ENCODE results near the gene FBXO34.
"Not testable (repeated sequence)": the region's sequence is repeated elsewhere in the genome, so short reads cannot be mapped to it uniquely, and the experiment has no call there.

The FBXO34 gene

GRCh38 chr14:55348766-55349453 lies 77.7 kb downstream of the FBXO34 start:
- no peak for DNase-seq

GRCh38 chr14:55349565-55349964 lies 78.3 kb downstream of the FBXO34 start:
- DNase-seq = no peak

- no peak for DNase-seq
Observed at GRCh38 chr14:55350461-55350860, 79.2 kb downstream of the FBXO34 start.

GRCh38 chr14:55351111-55351510 lies 79.9 kb downstream of the FBXO34 start:
- no peak for DNase-seq

- no peak for DNase-seq
Observed at GRCh38 chr14:55352201-55352600, 81.0 kb downstream of the FBXO34 start.

GRCh38 chr14:55353686-55354467 lies 82.7 kb downstream of the FBXO34 start:
- no peak for DNase-seq

GRCh38 chr14:55354500-55354899 lies 83.3 kb downstream of the FBXO34 start:
- peak; percentile 44 for DNase-seq

GRCh38 chr14:55355922-55356321 lies 84.7 kb downstream of the FBXO34 start:
- no peak for DNase-seq

- no peak for DNase-seq
Observed at GRCh38 chr14:55356913-55357312, 85.7 kb downstream of the FBXO34 start.

- no peak for DNase-seq
Observed at GRCh38 chr14:55359307-55359706, 88.1 kb downstream of the FBXO34 start.

- DNase-seq = no peak
Observed at GRCh38 chr14:55361190-55361589, 90.0 kb downstream of the FBXO34 start.

GRCh38 chr14:55366271-55366670 lies 95.0 kb downstream of the FBXO34 start:
- no peak for DNase-seq

- DNase-seq = no peak
Observed at GRCh38 chr14:55370883-55371455, 99.7 kb downstream of the FBXO34 start.

GRCh38 chr14:55372423-55372822 lies 101.2 kb downstream of the FBXO34 start:
- DNase-seq = no peak

- DNase-seq = no peak
Observed at GRCh38 chr14:55372825-55373224, 101.6 kb downstream of the FBXO34 start.

- DNase-seq = no peak
Observed at GRCh38 chr14:55373784-55374705, 102.8 kb downstream of the FBXO34 start.

- DNase-seq = no peak
Observed at GRCh38 chr14:55374771-55375170, 103.5 kb downstream of the FBXO34 start.

- DNase-seq = no peak
Observed at GRCh38 chr14:55377236-55377635, 106.0 kb downstream of the FBXO34 start.

GRCh38 chr14:55381040-55381439 lies 109.8 kb downstream of the FBXO34 start:
- no peak for DNase-seq

- no peak for DNase-seq
Observed at GRCh38 chr14:55381561-55381960, 110.3 kb downstream of the FBXO34 start.

GRCh38 chr14:55382483-55382882 lies 111.3 kb downstream of the FBXO34 start:
- no peak for DNase-seq

- not testable (repeated sequence) for DNase-seq
Observed at GRCh38 chr14:55383056-55383466, 111.8 kb downstream of the FBXO34 start.
